GM04503 (cell line): ENCODE results near the gene KRTAP2-3.
"Not testable (repeated sequence)": the region's sequence is repeated elsewhere in the genome, so short reads cannot be mapped to it uniquely, and the experiment has no call there.

Experiments used
- DNase-seq: peaks from one replicate; pipeline ENCODE4 v3.0.0-alpha.2; 2012; ENCODE audit warnings: low read depth

The KRTAP2-3 gene

GRCh38 chr17:41060052-41060604 is at the start of gene KRTAP2-3:
Gene KRTAP2-3 (minus strand): TSS chr17:41060114. CDS start chr17:41060050, 64 bp downstream.
- peak; percentile 95 for DNase-seq

GRCh38 chr17:41108728-41109386 is 48.9 kb upstream of the KRTAP2-3 start:
- DNase-seq = not testable (repeated sequence)

- peak; percentile 35 for DNase-seq
Observed at GRCh38 chr17:41107941-41108450, 48.1 kb upstream of the KRTAP2-3 start.

GRCh38 chr17:41105347-41105746 is 45.4 kb upstream of the KRTAP2-3 start, which contains the start of gene KRTAP4-9:
Gene KRTAP4-9 (plus strand): TSS chr17:41105389. CDS start chr17:41105389, 0 bp downstream.
- not testable (repeated sequence) for DNase-seq

- DNase-seq = not testable (repeated sequence)
Observed at GRCh38 chr17:41104386-41105038, 44.6 kb upstream of the KRTAP2-3 start.

- no peak for DNase-seq
Observed at GRCh38 chr17:41103896-41104295, 44.0 kb upstream of the KRTAP2-3 start.

- no peak for DNase-seq
Observed at GRCh38 chr17:41101586-41102259, 41.8 kb upstream of the KRTAP2-3 start, which contains the start of gene KRTAP4-16. Gene KRTAP4-16 (minus strand): TSS chr17:41102209. CDS start chr17:41102209, 0 bp downstream.

- DNase-seq = peak; percentile 73
Observed at GRCh38 chr17:41099682-41100480, 40.0 kb upstream of the KRTAP2-3 start.

GRCh38 chr17:41098481-41098880 is 38.6 kb upstream of the KRTAP2-3 start:
- DNase-seq = no peak

GRCh38 chr17:41098042-41098441 is 38.1 kb upstream of the KRTAP2-3 start, which contains the start of gene KRTAP4-8:
Gene KRTAP4-8 (minus strand): TSS chr17:41098142. CDS start chr17:41098084, 58 bp downstream.
- no peak for DNase-seq

GRCh38 chr17:41096055-41096454 is 36.1 kb upstream of the KRTAP2-3 start:
- no peak for DNase-seq

- not testable (repeated sequence) for DNase-seq
Observed at GRCh38 chr17:41088760-41089352, 28.9 kb upstream of the KRTAP2-3 start.

GRCh38 chr17:41084100-41084856 is 24.4 kb upstream of the KRTAP2-3 start, which contains the start of gene KRTAP4-7:
Gene KRTAP4-7 (plus strand): TSS chr17:41084150. CDS start chr17:41084207, 57 bp downstream.
- not testable (repeated sequence) for DNase-seq

GRCh38 chr17:41083427-41083826 is 23.5 kb upstream of the KRTAP2-3 start:
- not testable (repeated sequence) for DNase-seq

- DNase-seq = no peak
Observed at GRCh38 chr17:41082626-41083025, 22.7 kb upstream of the KRTAP2-3 start.

- DNase-seq = no peak
Observed at GRCh38 chr17:41076788-41077187, 16.9 kb upstream of the KRTAP2-3 start.

- no peak for DNase-seq
Observed at GRCh38 chr17:41073676-41074075, 13.8 kb upstream of the KRTAP2-3 start.

GRCh38 chr17:41071606-41072360 is 11.9 kb upstream of the KRTAP2-3 start:
- DNase-seq = no peak

- DNase-seq = no peak
Observed at GRCh38 chr17:41069031-41069430, 9.1 kb upstream of the KRTAP2-3 start.
